ENCODE measurements around the gene MYOM1.

MYOM1 gene

DNA sequence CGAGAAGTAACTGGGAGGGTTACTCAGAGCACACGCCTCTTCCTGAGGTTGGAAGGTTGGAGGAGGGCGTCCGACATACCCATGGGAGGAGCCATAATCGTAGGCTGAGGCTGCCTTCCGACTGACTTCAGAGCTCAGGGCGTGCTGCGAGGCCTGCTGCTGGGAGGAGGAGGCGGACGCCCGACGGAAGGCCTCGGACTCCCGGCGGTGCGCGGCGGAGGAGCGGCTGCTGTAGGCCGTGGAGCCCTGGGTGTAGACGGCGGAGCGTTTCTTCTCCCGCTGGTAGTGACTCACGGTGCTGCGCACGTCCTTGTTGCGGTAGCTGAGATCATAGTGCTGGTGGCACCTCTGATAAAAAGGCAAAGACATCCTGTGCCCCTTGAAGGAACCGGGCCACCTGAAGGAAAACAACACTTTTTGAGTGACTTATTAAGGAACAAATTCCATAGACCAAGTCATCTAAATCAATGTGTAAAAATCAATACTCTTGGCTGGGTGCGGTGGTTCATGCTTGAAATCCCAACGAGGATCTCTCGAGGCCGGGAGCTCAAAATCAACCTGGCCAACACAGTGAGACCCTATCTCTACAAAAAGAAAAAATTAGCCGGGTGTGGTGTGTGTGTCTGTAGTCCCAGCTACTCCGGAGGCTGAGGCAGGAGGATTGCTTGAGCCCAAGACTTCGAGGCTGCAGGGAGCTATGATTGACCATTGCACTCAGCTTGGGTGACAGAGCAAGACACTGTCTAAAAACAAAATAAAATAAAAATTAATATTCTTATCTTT is 4.7 kb downstream of the MYOM1 start:
- in situ Hi-C loops (cut with HindIII; ENCODE audit: low sequenced_read_pairs): no loop called here
- H3K4me3 ChIP-seq (ENCODE audit: low read depth, low read length): no peak overlapping the region
- no peak for DNase-seq (ENCODE audit: low read depth)
- TF ChIP-seq, protein P1, sequence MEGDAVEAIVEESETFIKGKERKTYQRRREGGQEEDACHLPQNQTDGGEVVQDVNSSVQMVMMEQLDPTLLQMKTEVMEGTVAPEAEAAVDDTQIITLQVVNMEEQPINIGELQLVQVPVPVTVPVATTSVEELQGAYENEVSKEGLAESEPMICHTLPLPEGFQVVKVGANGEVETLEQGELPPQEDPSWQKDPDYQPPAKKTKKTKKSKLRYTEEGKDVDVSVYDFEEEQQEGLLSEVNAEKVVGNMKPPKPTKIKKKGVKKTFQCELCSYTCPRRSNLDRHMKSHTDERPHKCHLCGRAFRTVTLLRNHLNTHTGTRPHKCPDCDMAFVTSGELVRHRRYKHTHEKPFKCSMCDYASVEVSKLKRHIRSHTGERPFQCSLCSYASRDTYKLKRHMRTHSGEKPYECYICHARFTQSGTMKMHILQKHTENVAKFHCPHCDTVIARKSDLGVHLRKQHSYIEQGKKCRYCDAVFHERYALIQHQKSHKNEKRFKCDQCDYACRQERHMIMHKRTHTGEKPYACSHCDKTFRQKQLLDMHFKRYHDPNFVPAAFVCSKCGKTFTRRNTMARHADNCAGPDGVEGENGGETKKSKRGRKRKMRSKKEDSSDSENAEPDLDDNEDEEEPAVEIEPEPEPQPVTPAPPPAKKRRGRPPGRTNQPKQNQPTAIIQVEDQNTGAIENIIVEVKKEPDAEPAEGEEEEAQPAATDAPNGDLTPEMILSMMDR (IDR thresholded peaks at IDR 0.05; ENCODE audit: low read depth, low read length, missing control alignments): no peak

DNA sequence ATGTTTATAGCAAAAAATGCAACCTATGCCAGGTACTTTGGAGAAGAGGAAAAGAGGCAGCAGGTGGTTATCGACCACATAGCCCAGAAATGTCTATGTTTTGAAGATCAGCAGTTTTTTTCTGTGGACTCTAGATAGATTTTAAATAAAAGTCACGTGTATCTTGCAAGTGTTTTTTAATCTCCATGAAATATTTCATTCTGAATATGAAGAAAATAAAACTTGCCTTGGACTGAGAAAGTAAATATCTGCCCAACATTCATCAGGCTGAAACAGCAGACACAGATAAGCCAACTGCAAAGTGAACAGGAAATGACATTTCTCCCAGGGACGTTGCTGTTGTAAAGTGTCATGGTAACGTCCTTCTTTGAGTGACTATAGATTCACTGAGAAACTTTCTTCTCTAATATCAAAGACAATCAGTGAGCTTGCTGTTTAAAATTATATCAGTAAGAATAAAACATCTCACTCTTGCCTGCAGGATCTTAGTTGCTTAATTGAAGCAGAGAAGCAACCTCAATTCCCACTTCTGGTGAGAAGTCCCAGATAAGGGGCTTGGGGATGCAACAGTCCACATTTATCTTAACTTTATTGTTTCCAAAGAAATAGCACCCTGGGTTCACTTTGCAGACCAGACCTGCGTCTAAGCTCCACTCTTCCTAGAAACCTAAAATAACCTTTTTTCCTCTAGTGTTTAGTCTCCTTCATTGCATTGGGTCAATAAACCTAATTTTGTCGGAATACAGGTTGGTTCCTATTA is 6.3 kb downstream of the MYOM1 start:
- no peak for DNase-seq (ENCODE audit: low read depth)
- no peak overlapping the region for H3K4me3 ChIP-seq (ENCODE audit: low read depth, low read length)
- in situ Hi-C loops (cut with HindIII; ENCODE audit: low sequenced_read_pairs): no loop called here
- TF ChIP-seq, protein P1 (IDR thresholded peaks at IDR 0.05; ENCODE audit: low read depth, low read length, missing control alignments): no peak

DNA sequence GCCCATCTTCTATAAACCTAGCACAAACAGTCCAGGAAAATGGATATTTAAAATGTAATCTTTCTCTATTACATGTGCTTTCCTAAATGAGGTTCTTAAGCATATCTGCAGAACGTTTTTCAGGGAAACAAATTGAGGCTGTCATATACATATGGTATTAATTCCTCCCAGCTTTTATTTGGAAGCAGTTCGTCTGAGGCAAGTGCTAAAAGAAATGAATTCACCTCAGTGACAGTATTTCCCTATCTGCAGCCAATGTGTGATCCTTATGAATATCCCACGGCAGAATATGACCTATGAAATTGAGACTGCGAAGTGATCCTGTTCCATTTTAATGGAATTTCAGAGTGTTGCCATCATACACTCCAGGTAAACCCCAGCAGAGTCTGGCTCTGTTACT is 7.1 kb downstream of the MYOM1 start:
- TF ChIP-seq, protein P1 (IDR thresholded peaks at IDR 0.05; ENCODE audit: low read depth, low read length, missing control alignments): no peak
- no peak for DNase-seq (ENCODE audit: low read depth)
- in situ Hi-C loops (cut with HindIII; ENCODE audit: low sequenced_read_pairs): no loop called here
- no peak overlapping the region for H3K4me3 ChIP-seq (ENCODE audit: low read depth, low read length)

DNA sequence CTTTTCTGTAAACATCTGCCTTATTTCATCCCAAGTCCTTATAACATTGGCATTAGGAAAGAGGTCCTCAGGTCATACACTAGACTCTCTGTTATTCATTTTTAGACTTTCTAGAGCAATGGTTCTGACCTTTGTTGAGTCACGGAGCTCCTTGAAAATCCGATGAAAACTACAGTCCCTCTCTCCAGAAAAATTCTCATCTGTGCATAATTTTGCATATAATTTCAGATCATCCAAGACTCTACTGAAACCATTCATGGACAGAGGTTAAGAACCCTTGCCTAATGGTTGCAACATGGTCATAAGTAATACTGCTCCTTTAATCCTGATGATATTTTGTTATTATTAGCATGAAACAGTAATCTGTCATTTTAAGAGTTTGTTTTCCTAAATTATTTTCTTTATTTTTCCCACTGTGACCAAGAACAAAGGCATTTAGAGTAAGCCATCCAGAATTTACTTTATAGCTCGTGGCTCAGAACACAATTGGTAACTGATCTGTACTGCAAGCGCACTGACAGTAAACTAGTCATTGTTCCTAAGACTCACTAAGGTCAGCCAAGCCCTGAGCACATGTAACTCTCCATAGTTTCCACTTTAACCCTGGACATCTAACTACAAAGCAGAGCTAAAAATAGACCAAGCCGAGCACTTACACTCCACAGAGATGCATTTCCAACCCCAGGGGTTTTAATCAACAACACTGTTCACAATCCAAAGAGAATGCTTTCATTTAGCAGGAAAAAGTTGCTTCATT is 8.4 kb downstream of the MYOM1 start:
- DNase-seq (ENCODE audit: low read depth): no peak
- TF ChIP-seq, protein P1 (IDR thresholded peaks at IDR 0.05; ENCODE audit: low read depth, low read length, missing control alignments): no peak
- in situ Hi-C loops (cut with HindIII; ENCODE audit: low sequenced_read_pairs): no loop called here
- H3K4me3 ChIP-seq (ENCODE audit: low read depth, low read length): no peak overlapping the region

DNA sequence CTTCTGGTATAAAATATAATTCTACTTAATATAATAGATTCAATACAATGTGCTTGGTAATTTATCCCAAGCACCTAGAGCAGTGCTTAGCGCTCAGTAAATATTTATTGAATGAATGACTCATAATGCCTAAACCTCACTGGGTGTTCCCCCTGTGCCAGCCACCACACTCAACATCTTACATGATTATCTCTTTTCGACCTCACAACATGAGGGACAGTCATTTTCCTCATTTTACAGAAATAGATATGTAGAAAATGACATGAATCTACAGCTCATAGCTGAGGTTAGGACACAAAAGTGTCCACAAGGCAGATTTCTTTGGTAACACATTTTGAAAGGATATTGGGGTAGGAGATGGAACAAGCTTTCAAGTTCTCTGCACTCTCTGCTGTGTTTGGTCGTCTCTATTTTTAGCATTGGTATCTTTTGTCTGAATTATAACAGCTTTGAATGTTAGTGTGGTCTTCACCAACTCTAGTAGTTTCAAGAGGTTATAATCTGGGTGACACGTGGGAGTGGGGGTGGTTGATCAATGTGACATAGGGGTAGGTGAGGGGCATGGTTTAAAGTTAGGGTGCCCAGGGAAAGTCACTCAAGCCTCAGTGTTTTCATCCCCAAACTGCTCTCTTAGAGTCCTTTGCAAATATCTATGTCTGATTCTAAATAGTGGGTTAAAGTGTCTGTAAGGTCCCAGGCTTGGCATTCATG is 9.8 kb downstream of the MYOM1 start:
- TF ChIP-seq, protein P1 (IDR thresholded peaks at IDR 0.05; ENCODE audit: low read depth, low read length, missing control alignments): no peak
- no peak for DNase-seq (ENCODE audit: low read depth)
- no peak overlapping the region for H3K4me3 ChIP-seq (ENCODE audit: low read depth, low read length)
- in situ Hi-C loops (cut with HindIII; ENCODE audit: low sequenced_read_pairs): no loop called here

DNA sequence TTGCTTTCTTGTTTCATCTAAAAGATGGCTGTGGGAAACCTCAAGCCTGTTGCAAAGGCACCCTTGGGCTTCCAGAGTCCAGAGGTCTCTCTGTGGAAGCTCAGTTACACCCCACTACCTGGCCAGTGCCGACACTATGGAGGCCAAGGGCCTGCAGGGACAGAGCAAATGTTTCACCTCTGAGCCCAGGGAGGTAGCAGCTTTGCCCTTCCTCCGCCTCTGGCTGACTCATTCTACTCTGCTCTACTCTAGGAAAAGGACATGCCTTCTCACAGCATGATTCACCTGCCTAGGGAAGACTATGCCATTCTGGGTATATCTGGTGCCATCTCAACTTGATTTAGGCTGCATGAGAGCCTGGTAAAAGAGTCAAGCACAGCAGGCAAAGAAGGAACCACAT is 12.2 kb downstream of the MYOM1 start:
- no peak overlapping the region for H3K4me3 ChIP-seq (ENCODE audit: low read depth, low read length)
- in situ Hi-C loops (cut with HindIII; ENCODE audit: low sequenced_read_pairs): no loop called here
- TF ChIP-seq, protein P1 (IDR thresholded peaks at IDR 0.05; ENCODE audit: low read depth, low read length, missing control alignments): no peak
- no peak for DNase-seq (ENCODE audit: low read depth)
